Measurements from ENCODE around the gene HNRNPC.
A peak's percentile ranks its signal among the peaks of the same experiment; 100 is the strongest.
"Not testable (repeated sequence)": the region's sequence is repeated elsewhere in the genome, so short reads cannot be mapped to it uniquely, and the experiment has no call there.

Gene HNRNPC

GRCh38 chr14:21275261-21275858 is 6.1 kb upstream of the HNRNPC start:
- Histone ChIP-seq H3K9ac (ENCODE audit: low read length) (no peak overlapping the region), H2BK120ac (ENCODE audit: low read depth, low read length) (no peak overlapping the region), H3K36me3 (ENCODE audit: control insufficient read depth in 1 of 2, insufficient read depth in 2 of 2, low read depth in 1 of 2, low read length in 2 of 2) (no peaks in the 10 kb centered on the region), H2AK5ac (ENCODE audit: low read length, severe bottlenecking) (no peak overlapping the region), H3K4me3 (ENCODE audit: insufficient read depth in 1 of 2, low read depth in 1 of 2, low read length in 2 of 2) (no peak overlapping the region), H3K4me2 (ENCODE audit: low read length, poor library complexity, severe bottlenecking) (no peak overlapping the region), H3K27ac (ENCODE audit: low read length, poor library complexity, severe bottlenecking) (no peak overlapping the region), H2BK5ac (ENCODE audit: low read depth, low read length, poor library complexity, severe bottlenecking) (no peak overlapping the region), H2AFZ (ENCODE audit: low read depth, low read length) (no peak overlapping the region), H2BK12ac (ENCODE audit: low read length in 2 of 2) (no peak overlapping the region), H3K27me3 (ENCODE audit: control insufficient read depth in 1 of 2, insufficient read depth in 1 of 2, low read length in 2 of 2) (no peaks in the 10 kb centered on the region), H3K14ac (ENCODE audit: low read length in 2 of 2) (no peak overlapping the region), H4K8ac (ENCODE audit: low read length) (no peak overlapping the region), H2BK15ac (ENCODE audit: low read depth, poor library complexity, severe bottlenecking) (no peak overlapping the region), H3K4ac (ENCODE audit: low read depth in 1 of 2, low read length in 2 of 2) (no peak overlapping the region), H3K79me1 (replicated peaks; ENCODE audit: low read length, poor library complexity, severe bottlenecking) (no peaks in the 10 kb centered on the region), H3K23ac (ENCODE audit: low read length in 2 of 2) (no peak overlapping the region), H3K9me3 (ENCODE audit: control insufficient read depth, low read length) (no peaks in the 10 kb centered on the region), H3K4me1 (ENCODE audit: control insufficient read depth, insufficient read depth, low read depth, low read length) (no peaks in the 10 kb centered on the region), H4K91ac (ENCODE audit: low read length) (no peak overlapping the region), H3K18ac (ENCODE audit: low read depth in 1 of 2, low read length in 2 of 2) (no peak overlapping the region)
- 91% methylated on average over 9 of the region's 9 CpGs for WGBS
- no peak for DNase-seq

DNA sequence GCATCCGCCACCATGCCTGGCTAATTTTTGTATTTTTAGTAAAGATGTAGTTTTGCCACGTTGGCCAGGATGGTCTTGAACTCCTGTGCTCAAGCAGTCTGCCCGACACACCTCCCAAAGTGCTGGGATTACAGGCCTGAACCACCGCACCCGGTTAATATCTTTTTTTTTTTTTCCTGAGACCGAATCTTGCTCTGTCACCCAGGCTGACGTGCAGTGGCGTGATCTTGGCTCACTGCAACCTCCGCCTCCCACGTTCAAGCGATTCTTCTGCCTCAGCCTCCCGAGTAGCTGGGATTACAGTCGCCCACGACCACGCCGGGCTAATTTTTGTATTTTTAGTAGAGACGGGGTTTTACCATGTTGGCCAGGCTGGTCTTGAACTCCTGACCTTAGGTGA is 3.4 kb upstream of the HNRNPC start:
- H2BK5ac ChIP-seq (ENCODE audit: low read depth, low read length, poor library complexity, severe bottlenecking); H2AK5ac ChIP-seq (ENCODE audit: low read length, severe bottlenecking); DNase-seq; H4K8ac ChIP-seq (ENCODE audit: low read length); H3K23ac ChIP-seq (ENCODE audit: low read length in 2 of 2); H3K9ac ChIP-seq (ENCODE audit: low read length); H2BK120ac ChIP-seq (ENCODE audit: low read depth, low read length); H3K4me2 ChIP-seq (ENCODE audit: low read length, poor library complexity, severe bottlenecking); H3K36me3 ChIP-seq (ENCODE audit: control insufficient read depth in 1 of 2, insufficient read depth in 2 of 2, low read depth in 1 of 2, low read length in 2 of 2); H3K4me3 ChIP-seq (ENCODE audit: insufficient read depth in 1 of 2, low read depth in 1 of 2, low read length in 2 of 2); H2BK15ac ChIP-seq (ENCODE audit: low read depth, poor library complexity, severe bottlenecking); H2AFZ ChIP-seq (ENCODE audit: low read depth, low read length); H3K18ac ChIP-seq (ENCODE audit: low read depth in 1 of 2, low read length in 2 of 2); H3K27ac ChIP-seq (ENCODE audit: low read length, poor library complexity, severe bottlenecking); H3K4ac ChIP-seq (ENCODE audit: low read depth in 1 of 2, low read length in 2 of 2); H2BK12ac ChIP-seq (ENCODE audit: low read length in 2 of 2); H3K79me1 ChIP-seq (replicated peaks; ENCODE audit: low read length, poor library complexity, severe bottlenecking); H4K91ac ChIP-seq (ENCODE audit: low read length); H3K27me3 ChIP-seq (ENCODE audit: control insufficient read depth in 1 of 2, insufficient read depth in 1 of 2, low read length in 2 of 2); H3K9me3 ChIP-seq (ENCODE audit: control insufficient read depth, low read length); H3K14ac ChIP-seq (ENCODE audit: low read length in 2 of 2); H3K4me1 ChIP-seq (ENCODE audit: control insufficient read depth, insufficient read depth, low read depth, low read length): not testable (repeated sequence)
- WGBS = 94% methylated on average over 15 of the region's 17 CpGs

DNA sequence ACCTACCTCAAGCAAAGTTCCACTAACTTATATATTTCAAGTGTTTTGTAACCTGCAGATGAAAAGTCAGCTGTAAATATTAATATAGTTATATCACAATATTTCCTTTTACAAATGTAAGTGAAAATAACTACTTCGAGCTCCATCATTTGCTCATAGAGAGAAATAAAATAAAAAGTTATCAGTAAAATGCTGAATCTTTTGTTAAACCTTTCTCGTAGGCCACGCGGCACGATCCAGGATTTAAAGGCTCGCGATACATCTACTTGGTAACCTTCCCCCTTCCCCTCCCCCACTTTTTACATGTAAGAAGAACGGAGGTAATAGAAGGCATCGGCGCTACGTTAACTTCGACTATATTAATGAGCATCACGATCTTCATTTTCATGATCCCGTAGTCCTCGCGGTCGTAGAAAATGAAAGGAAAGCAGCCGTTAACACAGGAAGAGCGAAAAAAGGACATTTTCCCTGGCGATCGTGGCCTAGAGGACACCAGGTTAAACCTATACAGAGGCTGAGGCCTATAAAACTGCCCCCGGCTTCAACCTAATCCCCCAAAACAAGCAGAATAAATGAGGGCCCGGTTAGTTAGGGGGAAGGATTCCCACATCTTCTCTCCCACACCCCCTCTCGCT is 508 bp downstream of the HNRNPC start:
- Histone ChIP-seq H2BK120ac (ENCODE audit: low read depth, low read length) (peak overlapping the region; percentile 71), H3K4me2 (ENCODE audit: low read length, poor library complexity, severe bottlenecking) (peak overlapping the region; percentile 43), H3K4me3 (ENCODE audit: insufficient read depth in 1 of 2, low read depth in 1 of 2, low read length in 2 of 2) (peak overlapping the region; percentile 73 to 99), H3K79me1 (replicated peaks; ENCODE audit: low read length, poor library complexity, severe bottlenecking) (peaks cover 1% of the 10 kb centered on the region), H3K27ac (ENCODE audit: low read length, poor library complexity, severe bottlenecking) (peak overlapping the region; percentile 88), H3K36me3 (ENCODE audit: control insufficient read depth in 1 of 2, insufficient read depth in 2 of 2, low read depth in 1 of 2, low read length in 2 of 2) (peaks cover 16 to 40% of the 10 kb centered on the region in 2 experiments), H3K23ac (ENCODE audit: low read length in 2 of 2) (peak overlapping the region in 1 of 2 experiments; percentile 6), H3K4me1 (ENCODE audit: control insufficient read depth, insufficient read depth, low read depth, low read length) (peaks cover 14% of the 10 kb centered on the region), H3K4ac (ENCODE audit: low read depth in 1 of 2, low read length in 2 of 2) (peak overlapping the region; percentile 85 to 95), H3K18ac (ENCODE audit: low read depth in 1 of 2, low read length in 2 of 2) (peak overlapping the region; percentile 54 to 82), H3K9me3 (ENCODE audit: control insufficient read depth, low read length) (no peaks in the 10 kb centered on the region), H2AK5ac (ENCODE audit: low read length, severe bottlenecking) (peak overlapping the region; percentile 51), H3K14ac (ENCODE audit: low read length in 2 of 2) (peak overlapping the region in 1 of 2 experiments; percentile 19), H3K9ac (ENCODE audit: low read length) (peak overlapping the region; percentile 100), H2BK5ac (ENCODE audit: low read depth, low read length, poor library complexity, severe bottlenecking) (peak overlapping the region; percentile 33), H4K8ac (ENCODE audit: low read length) (peak overlapping the region; percentile 94), H4K91ac (ENCODE audit: low read length) (peak overlapping the region; percentile 57), H2BK15ac (ENCODE audit: low read depth, poor library complexity, severe bottlenecking) (no peak overlapping the region), H2BK12ac (ENCODE audit: low read length in 2 of 2) (no peak overlapping the region), H3K27me3 (ENCODE audit: control insufficient read depth in 1 of 2, insufficient read depth in 1 of 2, low read length in 2 of 2) (no peaks in the 10 kb centered on the region), H2AFZ (ENCODE audit: low read depth, low read length) (no peak overlapping the region)
- under 1% methylated on average over 15 of the region's 24 CpGs for WGBS
- peak; percentile 73 for DNase-seq

DNA sequence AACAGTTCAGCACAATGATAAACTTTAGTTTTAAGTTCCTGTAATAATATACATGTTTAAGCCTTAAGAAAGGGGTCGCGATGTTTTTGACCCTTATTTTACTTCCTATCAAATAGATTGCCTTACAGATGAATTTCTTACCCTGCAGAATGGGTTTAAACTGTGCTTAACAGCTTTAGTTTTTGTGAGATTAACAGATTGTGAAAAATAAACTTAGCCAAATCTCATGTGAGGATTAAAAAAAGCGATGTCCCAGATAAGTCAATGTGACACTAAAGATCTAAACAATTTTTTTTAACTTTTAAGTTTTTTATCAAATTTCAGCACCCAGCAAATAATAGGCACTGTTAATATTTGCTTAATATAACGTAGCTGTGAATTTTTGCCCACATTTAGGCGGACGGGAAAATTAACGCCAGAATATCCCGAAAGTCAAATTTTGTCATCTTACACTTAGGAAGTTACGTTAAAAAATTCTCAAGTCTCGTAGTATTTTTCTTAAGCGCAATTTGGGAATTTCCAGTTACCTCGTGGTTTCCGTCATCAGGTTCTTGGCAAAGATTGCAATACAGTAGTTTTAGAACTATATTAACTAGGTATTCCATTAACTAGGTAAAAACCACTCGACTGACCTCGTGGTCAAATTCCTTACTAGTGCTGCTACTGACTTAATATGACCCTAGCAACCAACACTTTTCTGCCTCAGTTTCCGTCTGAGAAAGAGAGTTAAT is 1.2 kb downstream of the HNRNPC start:
- H3K4me2 ChIP-seq (ENCODE audit: low read length, poor library complexity, severe bottlenecking) = peak overlapping the region; percentile 43
- no peak overlapping the region for H4K8ac ChIP-seq (ENCODE audit: low read length)
- H3K27ac ChIP-seq (ENCODE audit: low read length, poor library complexity, severe bottlenecking) = peak overlapping the region; percentile 67
- H3K79me1 ChIP-seq (replicated peaks; ENCODE audit: low read length, poor library complexity, severe bottlenecking) = peaks cover 1% of the 10 kb centered on the region
- H3K9ac ChIP-seq (ENCODE audit: low read length) = peak overlapping the region; percentile 100
- H2BK12ac ChIP-seq (ENCODE audit: low read length in 2 of 2) = no peak overlapping the region
- H2AFZ ChIP-seq (ENCODE audit: low read depth, low read length) = no peak overlapping the region
- no peak overlapping the region for H2AK5ac ChIP-seq (ENCODE audit: low read length, severe bottlenecking)
- H3K36me3 ChIP-seq (ENCODE audit: control insufficient read depth in 1 of 2, insufficient read depth in 2 of 2, low read depth in 1 of 2, low read length in 2 of 2) = peaks cover 16 to 46% of the 10 kb centered on the region in 2 experiments
- no peaks in the 10 kb centered on the region for H3K9me3 ChIP-seq (ENCODE audit: control insufficient read depth, low read length)
- H4K91ac ChIP-seq (ENCODE audit: low read length) = no peak overlapping the region
- H3K4ac ChIP-seq (ENCODE audit: low read depth in 1 of 2, low read length in 2 of 2) = no peak overlapping the region
- WGBS = 0% methylated on average over 9 of the region's 16 CpGs
- DNase-seq = peak; percentile 76
- peaks cover 15% of the 10 kb centered on the region for H3K4me1 ChIP-seq (ENCODE audit: control insufficient read depth, insufficient read depth, low read depth, low read length)
- no peak overlapping the region for H3K23ac ChIP-seq (ENCODE audit: low read length in 2 of 2)
- no peaks in the 10 kb centered on the region for H3K27me3 ChIP-seq (ENCODE audit: control insufficient read depth in 1 of 2, insufficient read depth in 1 of 2, low read length in 2 of 2)
- H3K4me3 ChIP-seq (ENCODE audit: insufficient read depth in 1 of 2, low read depth in 1 of 2, low read length in 2 of 2) = peak overlapping the region in 1 of 2 experiments; percentile 99
- H3K18ac ChIP-seq (ENCODE audit: low read depth in 1 of 2, low read length in 2 of 2) = no peak overlapping the region
- H2BK15ac ChIP-seq (ENCODE audit: low read depth, poor library complexity, severe bottlenecking) = no peak overlapping the region
- no peak overlapping the region for H2BK120ac ChIP-seq (ENCODE audit: low read depth, low read length)
- H3K14ac ChIP-seq (ENCODE audit: low read length in 2 of 2) = no peak overlapping the region
- H2BK5ac ChIP-seq (ENCODE audit: low read depth, low read length, poor library complexity, severe bottlenecking) = no peak overlapping the region

Data from mesenchymal stem cell (in vitro differentiated cells and primary cell).